Epithelial cell of esophagus (primary cell): ENCODE results near the gene DNAH11.

Experiments used
- DNase-seq: peaks from one replicate; pipeline ENCODE4 v3.0.0; 2010; ENCODE audit warnings: low read depth
- H3K4me3 ChIP-seq: 2 replicates; pipeline ENCODE4 v1.5.1; 2011; ENCODE audit warnings: mild to moderate bottlenecking, low read length, control low read depth
- CTCF ChIP-seq: IDR thresholded peaks from 2 replicates; pipeline ENCODE4 v1.5.1; 2011; ENCODE audit warnings: low read depth, mild to moderate bottlenecking, low read length, control low read depth, inconsistent platforms; ENCODE audit not compliant: insufficient read depth; ENCODE audit errors: missing control alignments

DNAH11 gene

GRCh38 chr7:21617513-21617912, 74.7 kb downstream of the DNAH11 start:
- no peak overlapping the region for H3K4me3 ChIP-seq
- DNase-seq = no peak
- TF ChIP-seq CTCF = no peak

DNA sequence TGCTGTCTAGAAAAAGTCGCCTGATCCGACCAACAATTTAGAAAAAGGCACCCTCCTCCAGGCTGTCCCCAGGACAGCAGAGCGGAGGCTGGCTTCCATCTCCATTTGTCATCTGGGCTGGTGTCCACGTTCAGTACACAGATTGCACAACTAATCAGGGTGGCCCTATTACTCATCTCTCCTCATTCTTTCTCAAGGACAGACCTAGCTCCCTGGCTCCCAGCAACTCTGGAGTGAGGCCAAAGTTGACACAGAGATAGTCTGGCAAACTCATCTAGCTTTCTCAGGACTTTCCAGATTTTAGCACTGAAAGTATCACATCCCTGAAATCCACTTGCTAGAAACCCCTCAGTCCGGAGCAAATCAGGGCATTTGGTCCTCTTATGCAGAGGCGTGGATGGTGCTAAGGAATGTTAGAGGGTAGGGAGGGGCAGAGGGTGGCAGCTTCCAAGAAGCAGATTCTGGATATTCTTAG, 75.1 kb downstream of the DNAH11 start:
- no peak overlapping the region for H3K4me3 ChIP-seq
- TF ChIP-seq CTCF = no peak
- DNase-seq = peak; percentile 88

GRCh38 chr7:21618706-21619105, 75.9 kb downstream of the DNAH11 start:
- TF ChIP-seq CTCF = no peak
- no peak for DNase-seq

DNA sequence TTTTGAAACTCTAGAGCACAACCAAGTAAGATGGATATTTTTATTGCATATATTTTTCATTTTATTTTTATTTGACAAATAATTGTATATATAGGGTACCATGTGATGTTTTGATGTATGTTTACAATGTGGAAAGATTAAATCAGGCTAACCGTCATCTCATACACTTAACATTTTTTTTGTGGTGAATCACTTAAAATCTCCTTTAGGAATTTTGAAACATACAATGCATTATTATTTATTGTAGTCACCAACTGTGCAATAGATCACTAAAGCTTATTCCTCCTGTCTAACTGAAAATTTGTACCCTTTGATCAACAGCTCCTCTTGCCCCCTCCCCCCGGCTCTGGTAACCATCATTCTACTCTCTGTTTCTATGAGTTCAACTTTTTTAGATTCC, 77.2 kb downstream of the DNAH11 start:
- TF ChIP-seq CTCF = no peak
- no peak for DNase-seq
- H3K4me3 ChIP-seq = no peak overlapping the region

More at GRCh38 chr7:21618706-21619105, 75.9 kb downstream of the DNAH11 start:
- no peak overlapping the region for H3K4me3 ChIP-seq

- no peak overlapping the region for H3K4me3 ChIP-seq
- no peak for TF ChIP-seq CTCF
- no peak for DNase-seq
These were observed 81.5 kb downstream of the DNAH11 start for GRCh38 chr7:21624320-21624719.

GRCh38 chr7:21636694-21637093, 93.9 kb downstream of the DNAH11 start:
- TF ChIP-seq CTCF = no peak
- no peak overlapping the region for H3K4me3 ChIP-seq
- DNase-seq = no peak

DNA sequence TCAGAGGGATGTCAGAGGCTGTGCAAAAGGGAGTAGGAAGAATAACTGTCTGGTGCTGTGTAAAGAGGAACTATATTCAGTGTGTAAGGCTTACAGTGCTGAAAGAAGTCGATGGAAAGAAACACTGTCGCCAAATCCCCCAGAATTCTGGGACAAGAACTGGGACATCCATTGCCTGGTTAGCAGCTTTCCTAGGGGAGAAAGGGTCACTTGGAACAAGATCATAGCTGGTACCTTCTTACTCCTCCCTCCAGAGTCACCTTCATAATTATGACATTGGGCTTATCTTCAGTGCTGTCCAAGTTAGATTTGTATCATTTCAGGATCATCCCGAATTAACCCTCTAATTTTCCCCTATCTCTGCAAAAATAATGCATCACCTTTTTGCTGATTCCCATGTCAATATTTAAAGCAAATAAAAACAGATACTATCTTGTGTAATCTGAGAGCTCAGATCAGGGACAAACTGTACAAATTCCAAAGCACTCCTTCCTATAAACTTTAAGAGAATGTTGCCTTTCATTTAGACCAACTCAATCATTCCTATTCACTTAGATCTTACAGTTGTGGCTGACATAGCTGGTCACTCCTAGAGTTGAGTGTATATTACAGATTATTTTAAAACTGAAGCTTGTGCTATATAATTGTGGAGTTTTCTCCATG, 96.5 kb downstream of the DNAH11 start:
- no peak overlapping the region for H3K4me3 ChIP-seq
- no peak for TF ChIP-seq CTCF
- no peak for DNase-seq
